ENCODE results near the gene DNAJC22. TPM values are rescaled to one million over a fixed set of nuclear protein-coding genes. Genes with fewer than 3 reads are reported as not detected.
"Not testable (repeated sequence)": the region's sequence is repeated elsewhere in the genome, so short reads cannot be mapped to it uniquely, and the experiment has no call there.

The DNAJC22 gene
- total and polyA plus RNA-seq, 2 donors (not counting 1 experiment from before 2014, with no cell fraction given), result not detected

DNA sequence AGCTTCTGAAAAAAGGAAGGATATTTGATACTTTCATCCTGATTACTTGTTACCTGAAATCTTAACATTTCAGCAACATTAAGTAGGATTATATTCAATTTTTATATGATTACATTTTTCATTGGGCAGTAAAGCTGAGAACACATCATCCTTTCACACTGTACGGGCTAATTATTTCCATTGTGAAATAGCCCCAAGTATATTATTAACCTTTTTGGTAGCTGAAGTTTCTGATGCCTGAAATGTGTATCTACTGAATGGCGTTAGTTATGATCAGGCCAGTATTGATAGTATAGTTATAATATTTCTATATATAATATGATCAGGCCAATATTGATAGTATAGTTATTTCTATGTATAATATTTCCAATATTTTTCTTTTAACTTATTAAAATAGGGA is 30.7 kb downstream of the DNAJC22 start:
- Histone ChIP-seq H3K27me3 (replicated peaks in 1 of 4; ENCODE audit: control extremely low read depth in 1 of 4, control insufficient read depth in 3 of 4, insufficient read depth in 4 of 4, low read length in 3 of 4) (no peaks in the 10 kb centered on the region), H2AFZ (ENCODE audit: insufficient read depth, low read depth, low read length, poor library complexity, severe bottlenecking) (no peak overlapping the region), H4K20me1 (ENCODE audit: control insufficient read depth, insufficient read depth, low read length, poor library complexity, severe bottlenecking) (no peaks in the 10 kb centered on the region), H3K4me2 (replicated peaks; ENCODE audit: low read depth, low read length, poor library complexity, severe bottlenecking) (no peak overlapping the region), H3K79me2 (ENCODE audit: control insufficient read depth, insufficient read depth, low read length) (peaks cover 16% of the 10 kb centered on the region), H3K4me3 (ENCODE audit: control extremely low read depth in 1 of 5, extremely low read depth in 1 of 5, insufficient read depth in 1 of 5, low read depth in 2 of 5, low read length in 4 of 5) (no peak overlapping the region), H3K9ac (ENCODE audit: low read length) (no peak overlapping the region), H3K27ac (ENCODE audit: low read length in 2 of 2) (no peak overlapping the region), H3K36me3 (replicated peaks in 1 of 2; ENCODE audit: control extremely low read depth in 1 of 2, control insufficient read depth in 1 of 2, extremely low read depth in 1 of 2, insufficient read depth in 2 of 2, low read length in 1 of 2) (no peaks in the 10 kb centered on the region), H3K4me1 (ENCODE audit: control insufficient read depth in 2 of 2, insufficient read depth in 2 of 2, low read length in 2 of 2) (no peaks in the 10 kb centered on the region), H3K9me3 (ENCODE audit: control extremely low read depth in 1 of 3, control insufficient read depth in 2 of 3, insufficient read depth in 1 of 3, low read length in 2 of 3) (no peaks in the 10 kb centered on the region)
- ATAC-seq (ENCODE audit: low read depth) (no peak), DNase-seq (no peak)
- no peak overlapping the region for H3K4me3 Mint-ChIP-seq
- no peak for TF ChIP-seq EZH2 (IDR thresholded peaks at IDR 0.05; ENCODE audit: borderline replicate concordance, insufficient read depth, low read depth, low read length, poor library complexity, severe bottlenecking)
- TF ChIP-seq, protein P1, sequence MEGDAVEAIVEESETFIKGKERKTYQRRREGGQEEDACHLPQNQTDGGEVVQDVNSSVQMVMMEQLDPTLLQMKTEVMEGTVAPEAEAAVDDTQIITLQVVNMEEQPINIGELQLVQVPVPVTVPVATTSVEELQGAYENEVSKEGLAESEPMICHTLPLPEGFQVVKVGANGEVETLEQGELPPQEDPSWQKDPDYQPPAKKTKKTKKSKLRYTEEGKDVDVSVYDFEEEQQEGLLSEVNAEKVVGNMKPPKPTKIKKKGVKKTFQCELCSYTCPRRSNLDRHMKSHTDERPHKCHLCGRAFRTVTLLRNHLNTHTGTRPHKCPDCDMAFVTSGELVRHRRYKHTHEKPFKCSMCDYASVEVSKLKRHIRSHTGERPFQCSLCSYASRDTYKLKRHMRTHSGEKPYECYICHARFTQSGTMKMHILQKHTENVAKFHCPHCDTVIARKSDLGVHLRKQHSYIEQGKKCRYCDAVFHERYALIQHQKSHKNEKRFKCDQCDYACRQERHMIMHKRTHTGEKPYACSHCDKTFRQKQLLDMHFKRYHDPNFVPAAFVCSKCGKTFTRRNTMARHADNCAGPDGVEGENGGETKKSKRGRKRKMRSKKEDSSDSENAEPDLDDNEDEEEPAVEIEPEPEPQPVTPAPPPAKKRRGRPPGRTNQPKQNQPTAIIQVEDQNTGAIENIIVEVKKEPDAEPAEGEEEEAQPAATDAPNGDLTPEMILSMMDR (IDR thresholded peaks at IDR 0.05), result no peak
- no CpG with 5 or more reads among the region's 2 CpGs for WGBS (ENCODE audit: insufficient coverage)
- CTCF ChIA-PET, result interaction anchor here (1.0 to 1.5 kb wide), 4 partner anchors 19 to 137 kb away, joined by 3 to 7 read pairs (median 5); partner anchors contain the start of gene DNAJC22
- no peaks in the 10 kb centered on the region for H3K27me3 Mint-ChIP-seq
- intact Hi-C loops (cut with micrococcal nuclease), result no loop called here
- no peak overlapping the region for H3K27ac Mint-ChIP-seq
- H3K9me3 Mint-ChIP-seq (ENCODE audit: insufficient read depth), result no peaks in the 10 kb centered on the region
- POLR2A ChIA-PET, result no interaction called here
- H3K4me1 Mint-ChIP-seq, result no peaks in the 10 kb centered on the region

DNA sequence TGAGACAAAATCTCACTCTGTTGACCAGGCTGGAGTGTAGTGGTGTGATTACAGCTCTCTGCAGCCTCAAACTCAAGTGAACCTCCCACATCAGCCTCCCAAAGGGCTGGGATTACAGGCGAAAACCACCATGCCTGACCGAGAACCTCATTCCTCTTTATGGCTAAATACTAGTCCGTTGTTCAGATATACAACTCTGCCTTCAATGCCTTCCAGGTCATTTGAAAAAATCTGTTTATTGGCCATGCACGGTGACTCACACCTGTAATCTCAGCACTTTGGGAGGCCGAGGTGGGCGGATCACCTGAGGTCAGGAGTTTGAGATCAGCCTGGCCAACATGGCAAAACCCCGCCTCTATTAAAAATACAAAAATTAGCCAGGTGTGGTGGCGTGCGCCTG is 33.5 kb downstream of the DNAJC22 start:
- intact Hi-C loops (cut with micrococcal nuclease); H3K27me3 ChIP-seq (replicated peaks in 1 of 4; ENCODE audit: control extremely low read depth in 1 of 4, control insufficient read depth in 3 of 4, insufficient read depth in 4 of 4, low read length in 3 of 4); ATAC-seq (ENCODE audit: low read depth); H3K4me3 Mint-ChIP-seq; CTCF ChIA-PET; H2AFZ ChIP-seq (ENCODE audit: insufficient read depth, low read depth, low read length, poor library complexity, severe bottlenecking); H3K27me3 Mint-ChIP-seq; H3K9me3 Mint-ChIP-seq (ENCODE audit: insufficient read depth); POLR2A ChIA-PET; H3K36me3 ChIP-seq (replicated peaks in 1 of 2; ENCODE audit: control extremely low read depth in 1 of 2, control insufficient read depth in 1 of 2, extremely low read depth in 1 of 2, insufficient read depth in 2 of 2, low read length in 1 of 2); H4K20me1 ChIP-seq (ENCODE audit: control insufficient read depth, insufficient read depth, low read length, poor library complexity, severe bottlenecking); H3K27ac ChIP-seq (ENCODE audit: low read length in 2 of 2); H3K4me1 Mint-ChIP-seq; H3K27ac Mint-ChIP-seq; H3K4me2 ChIP-seq (replicated peaks; ENCODE audit: low read depth, low read length, poor library complexity, severe bottlenecking); DNase-seq; H3K4me1 ChIP-seq (ENCODE audit: control insufficient read depth in 2 of 2, insufficient read depth in 2 of 2, low read length in 2 of 2); H3K9me3 ChIP-seq (ENCODE audit: control extremely low read depth in 1 of 3, control insufficient read depth in 2 of 3, insufficient read depth in 1 of 3, low read length in 2 of 3); H3K4me3 ChIP-seq (ENCODE audit: control extremely low read depth in 1 of 5, extremely low read depth in 1 of 5, insufficient read depth in 1 of 5, low read depth in 2 of 5, low read length in 4 of 5); H3K9ac ChIP-seq (ENCODE audit: low read length): not testable (repeated sequence)
- 100% methylated on average over 6 of the region's 9 CpGs for WGBS (ENCODE audit: insufficient coverage)
- H3K79me2 ChIP-seq (ENCODE audit: control insufficient read depth, insufficient read depth, low read length), result peaks cover 24% of the 10 kb centered on the region

Data from B cell (primary cell).